ENCODE results near the gene SLCO2A1.
"Not testable (repeated sequence)": the region's sequence is repeated elsewhere in the genome, so short reads cannot be mapped to it uniquely, and the experiment has no call there.

Gene SLCO2A1

GRCh38 chr3:134029734-134030378 is at the start of gene SLCO2A1:
TSS of gene SLCO2A1 (minus strand) at chr3:134029925. CDS start at chr3:134029802, 123 bp downstream.
- DNase-seq = no peak

- DNase-seq = no peak
Observed at GRCh38 chr3:134079111-134079547, 49.4 kb upstream of the SLCO2A1 start.

GRCh38 chr3:134078169-134078831 is 48.6 kb upstream of the SLCO2A1 start:
- DNase-seq = no peak

GRCh38 chr3:134077649-134078161 is 48.0 kb upstream of the SLCO2A1 start:
- no peak for DNase-seq

GRCh38 chr3:134076851-134077250 is 47.1 kb upstream of the SLCO2A1 start:
- no peak for DNase-seq

GRCh38 chr3:134075846-134076245 is 46.1 kb upstream of the SLCO2A1 start:
- no peak for DNase-seq

- no peak for DNase-seq
Observed at GRCh38 chr3:134075568-134075825, 45.8 kb upstream of the SLCO2A1 start.

- no peak for DNase-seq
Observed at GRCh38 chr3:134074790-134075567, 45.3 kb upstream of the SLCO2A1 start.

- no peak for DNase-seq
Observed at GRCh38 chr3:134074001-134074789, 44.5 kb upstream of the SLCO2A1 start.

GRCh38 chr3:134073583-134073945 is 43.8 kb upstream of the SLCO2A1 start:
- DNase-seq = no peak

- DNase-seq = no peak
Observed at GRCh38 chr3:134072881-134073582, 43.3 kb upstream of the SLCO2A1 start.

- not testable (repeated sequence) for DNase-seq
Observed at GRCh38 chr3:134070281-134070680, 40.6 kb upstream of the SLCO2A1 start.

- DNase-seq = no peak
Observed at GRCh38 chr3:134068429-134068828, 38.7 kb upstream of the SLCO2A1 start.

- no peak for DNase-seq
Observed at GRCh38 chr3:134067531-134068161, 37.9 kb upstream of the SLCO2A1 start.

- DNase-seq = no peak
Observed at GRCh38 chr3:134066651-134067530, 37.2 kb upstream of the SLCO2A1 start.

GRCh38 chr3:134066158-134066541 is 36.4 kb upstream of the SLCO2A1 start:
- no peak for DNase-seq

- DNase-seq = no peak
Observed at GRCh38 chr3:134065252-134066157, 35.8 kb upstream of the SLCO2A1 start.

GRCh38 chr3:134064081-134064480 is 34.4 kb upstream of the SLCO2A1 start:
- DNase-seq = no peak

- no peak for DNase-seq
Observed at GRCh38 chr3:134061401-134061800, 31.7 kb upstream of the SLCO2A1 start.
